ENCODE measurements around the gene DGKB.

GRCh38 chr7:14394786-14395185 lies 507.8 kb downstream of the DGKB start:
- TF ChIP-seq ZBTB7A (IDR thresholded peaks at IDR 0.05; ENCODE audit: low read depth) (no peak), EP300 (IDR thresholded peaks at IDR 0.05; ENCODE audit: borderline replicate concordance) (no peak), REST (IDR thresholded peaks at IDR 0.05; ENCODE audit: low read depth) (no peak), TAF1 (IDR thresholded peaks at IDR 0.05; ENCODE audit: low read depth) (no peak), TEAD4 (IDR thresholded peaks at IDR 0.05) (no peak), YY1 (IDR thresholded peaks at IDR 0.05; ENCODE audit: low read depth) (no peak), CREB1 (IDR thresholded peaks at IDR 0.05; ENCODE audit: low read depth) (no peak)
- TF ChIP-seq, protein P1, sequence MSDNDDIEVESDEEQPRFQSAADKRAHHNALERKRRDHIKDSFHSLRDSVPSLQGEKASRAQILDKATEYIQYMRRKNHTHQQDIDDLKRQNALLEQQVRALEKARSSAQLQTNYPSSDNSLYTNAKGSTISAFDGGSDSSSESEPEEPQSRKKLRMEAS (IDR thresholded peaks at IDR 0.05), result no peak

Measured in Ishikawa (cell line).